Renal pelvis (tissue), 12 donors: ENCODE measurements around the gene WDR53. TPM values are rescaled to one million over a fixed set of nuclear protein-coding genes. Genes with fewer than 3 reads are reported as not detected.
A peak's percentile ranks its signal among the peaks of the same experiment; 100 is the strongest.
"Not testable (repeated sequence)": the region's sequence is repeated elsewhere in the genome, so short reads cannot be mapped to it uniquely, and the experiment has no call there.

ENCODE experiments used
- DNase-seq: peaks from one replicate; pipeline ENCODE4 v3.0.0-alpha.2; 2013
- long read RNA-seq, 16 experiments: transcript quantifications; one replicate each; lab custom pipeline, GENCODE V29; 2026
- polyA plus RNA-seq, 3 donors: library from polyadenylated mRNA; unstranded; fragments of 120-200 nt; gene quantifications; one replicate each; pipeline ENCODE4 v1.2.1, GENCODE V29; 2013; ENCODE audit not compliant: insufficient read length in 3 of 3

Gene WDR53
- 10 to 100 TPM; 15.9 to 17.4 (median 16.5) TPM for polyA plus RNA-seq
- long read RNA-seq, donor 1, result 0 reads
- long read RNA-seq, donor 2, partial matches to known transcripts, result 0 of 1 reads
- long read RNA-seq, donor 2, other reads (novel, unspliced or antisense), result 0 of 1 reads
- long read RNA-seq, donor 3, partial matches to known transcripts, result 9 of 9 reads
- long read RNA-seq, donor 3, other reads (novel, unspliced or antisense), result 0 of 9 reads
- long read RNA-seq, donor 4, partial matches to known transcripts, result 25 of 26 reads
- long read RNA-seq, donor 4, other reads (novel, unspliced or antisense), result 0 of 26 reads
- long read RNA-seq, donor 5, result 0 reads
- long read RNA-seq, donor 6, result 0 reads
- long read RNA-seq, donor 7, result 0 reads
- long read RNA-seq, donor 8, result 0 reads
- long read RNA-seq, donor 9, partial matches to known transcripts, result 20 of 20 reads
- long read RNA-seq, donor 9, other reads (novel, unspliced or antisense), result 0 of 20 reads
- long read RNA-seq, donor 10, partial matches to known transcripts, result 19 of 19 reads
- long read RNA-seq, donor 10, other reads (novel, unspliced or antisense), result 0 of 19 reads
- long read RNA-seq, donor 11, partial matches to known transcripts, result 21 of 22 reads
- long read RNA-seq, donor 11, other reads (novel, unspliced or antisense), result 0 of 22 reads
- long read RNA-seq, donor 12, partial matches to known transcripts, result 6 of 7 reads
- long read RNA-seq, donor 12, other reads (novel, unspliced or antisense), result 0 of 7 reads
- long read RNA-seq, donor 13, result 0 reads
- long read RNA-seq, donor 14, result 0 reads
- long read RNA-seq, donor 15, partial matches to known transcripts, result 29 of 29 reads
- long read RNA-seq, donor 15, other reads (novel, unspliced or antisense), result 0 of 29 reads
- long read RNA-seq, donor 16, partial matches to known transcripts, result 6 of 6 reads
- long read RNA-seq, donor 16, other reads (novel, unspliced or antisense), result 0 of 6 reads

DNA sequence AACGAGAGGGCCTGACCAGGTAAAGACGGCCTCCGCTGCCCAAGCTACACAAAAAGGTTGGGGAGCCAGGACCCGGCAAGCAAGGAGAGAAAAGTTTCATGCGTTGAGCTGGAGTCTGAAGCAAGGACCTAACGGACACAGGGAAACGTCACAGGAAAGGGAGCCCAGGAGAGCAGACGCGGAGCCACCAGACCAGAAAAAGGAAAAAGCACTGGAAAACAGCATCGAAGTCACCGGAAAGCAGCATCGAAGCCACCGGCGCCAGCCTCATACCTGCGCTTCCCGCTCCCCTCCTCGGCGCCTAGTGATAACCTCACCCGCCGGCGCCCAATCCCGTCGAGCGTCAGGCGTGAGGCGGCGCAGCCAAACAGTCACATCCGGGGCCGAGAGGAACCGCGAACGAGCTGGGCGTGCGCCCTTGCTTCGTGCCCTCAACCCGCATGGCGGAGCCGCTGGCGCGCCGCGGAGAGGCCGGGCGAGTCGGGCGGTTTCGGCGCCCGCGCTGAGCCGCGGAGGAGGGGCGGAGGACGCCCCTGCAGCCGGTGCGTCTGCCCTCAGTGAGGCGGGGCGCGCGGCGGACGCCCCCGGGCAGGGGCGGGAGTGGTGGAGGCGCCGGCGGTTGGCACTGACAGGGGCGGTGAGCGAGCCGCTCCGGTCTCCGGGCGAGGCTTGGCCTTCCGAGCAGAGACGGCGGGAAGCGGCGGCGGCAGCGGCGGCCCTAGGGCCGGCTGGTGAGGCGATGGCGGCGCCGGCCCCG is at the start of gene WDR53, which contains the start of gene FBXO45:
Gene WDR53 (minus strand): TSS at position 309 of the 757 bp plus-strand sequence. CDS start 7,079 bp downstream, outside the sequence.
Gene FBXO45 (plus strand): TSS at position 415 of the 757 bp plus-strand sequence. CDS start 325 bp downstream, at position 740.
- peak; percentile 96 for DNase-seq

GRCh38 chr3:196617256-196617655 is 48.9 kb upstream of the WDR53 start:
- DNase-seq, result no peak

DNA sequence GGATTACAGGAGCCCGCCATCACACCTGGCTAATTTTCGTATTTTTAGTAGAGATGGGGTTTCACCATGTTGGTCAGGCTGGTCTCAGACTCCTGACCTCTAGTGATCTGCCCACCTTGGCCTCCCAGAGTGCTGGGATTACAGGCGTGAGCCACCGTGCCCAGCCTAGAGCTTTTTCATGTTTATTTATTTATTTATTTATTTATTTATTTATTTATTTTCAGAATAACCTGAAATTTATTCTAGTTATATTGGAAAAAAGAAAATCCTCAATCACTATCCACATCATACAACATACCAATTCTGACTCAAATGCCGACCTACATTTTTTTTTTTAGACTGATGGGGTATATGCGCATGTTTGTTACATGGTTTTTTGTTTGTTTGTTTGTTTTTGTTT is 46.9 kb upstream of the WDR53 start:
- DNase-seq, result not testable (repeated sequence)

DNA sequence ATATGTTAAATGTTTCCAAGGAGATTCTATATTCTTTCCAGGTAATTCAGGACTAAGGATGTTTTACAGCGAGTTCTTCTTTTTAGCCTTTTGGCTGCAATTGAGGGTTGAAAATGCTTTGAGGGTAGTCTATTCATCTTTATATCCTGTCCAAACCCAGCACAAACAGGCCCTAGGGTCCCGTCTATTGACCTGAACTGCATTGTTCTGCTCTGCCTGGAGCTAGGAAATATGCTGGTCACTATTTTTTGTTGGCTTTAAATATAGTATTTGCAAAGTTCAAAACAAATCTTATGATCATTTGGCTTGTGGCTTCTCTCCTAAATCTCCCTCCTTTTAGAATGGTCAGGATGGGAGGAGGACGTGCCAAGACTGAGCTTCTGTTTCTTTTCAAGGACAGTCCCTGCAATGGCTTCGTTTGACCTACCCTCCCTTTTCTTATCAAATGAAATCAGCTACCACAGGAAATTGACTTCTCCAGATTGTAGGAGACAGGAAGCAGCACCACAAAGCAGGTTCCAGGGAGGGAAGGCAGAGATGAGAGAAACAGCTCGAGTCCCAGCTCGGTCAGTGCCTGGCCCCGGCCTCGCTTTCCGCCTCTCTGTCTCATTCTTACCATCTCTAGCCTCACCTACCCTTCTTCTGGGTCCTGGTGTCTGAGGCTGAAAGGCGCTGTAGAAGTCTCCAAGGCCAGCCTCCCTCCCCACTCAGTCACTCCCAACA is 43.6 kb upstream of the WDR53 start:
- no peak for DNase-seq

GRCh38 chr3:196609805-196610515 is 41.6 kb upstream of the WDR53 start:
- no peak for DNase-seq

GRCh38 chr3:196609343-196609775 is 41.0 kb upstream of the WDR53 start:
- peak; percentile 76 for DNase-seq

DNA sequence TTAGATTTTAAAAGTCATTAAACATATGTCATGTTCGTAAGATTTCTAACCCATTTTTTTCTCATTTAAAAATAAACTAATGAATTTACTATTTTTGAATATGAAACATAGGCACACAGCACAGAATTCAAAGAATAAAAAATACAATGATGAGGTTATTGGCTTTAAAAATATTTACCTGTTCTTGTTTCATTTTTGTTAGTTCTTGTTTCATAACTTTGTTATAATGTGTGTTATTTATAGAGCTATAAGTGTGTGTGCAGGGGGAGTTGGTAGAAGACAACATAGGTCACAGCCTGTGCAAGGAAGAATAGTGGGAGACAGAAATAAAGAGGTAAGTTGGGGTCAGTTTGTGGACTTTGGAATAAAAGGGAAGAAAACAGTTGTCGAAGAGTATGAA is 40.3 kb upstream of the WDR53 start:
- DNase-seq, result no peak

DNA sequence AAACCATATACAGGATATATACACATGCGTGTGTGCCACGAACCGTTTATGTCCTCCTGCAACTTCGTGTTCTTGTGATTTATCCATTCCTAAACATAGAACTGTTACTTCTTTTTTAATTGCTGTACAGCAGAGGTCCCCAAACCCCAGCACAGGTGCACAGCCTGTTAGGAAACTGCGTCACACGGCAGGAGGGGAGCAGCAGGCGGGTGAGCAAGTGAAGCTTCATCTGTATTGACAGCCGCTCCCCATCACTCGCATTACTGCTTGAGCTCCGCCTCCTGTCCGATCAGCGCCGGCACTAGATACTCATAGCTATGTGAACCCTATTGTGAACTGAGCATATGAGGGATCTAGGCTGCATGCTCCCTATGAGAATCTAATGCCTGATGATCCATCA is 36.2 kb upstream of the WDR53 start:
- no peak for DNase-seq

DNA sequence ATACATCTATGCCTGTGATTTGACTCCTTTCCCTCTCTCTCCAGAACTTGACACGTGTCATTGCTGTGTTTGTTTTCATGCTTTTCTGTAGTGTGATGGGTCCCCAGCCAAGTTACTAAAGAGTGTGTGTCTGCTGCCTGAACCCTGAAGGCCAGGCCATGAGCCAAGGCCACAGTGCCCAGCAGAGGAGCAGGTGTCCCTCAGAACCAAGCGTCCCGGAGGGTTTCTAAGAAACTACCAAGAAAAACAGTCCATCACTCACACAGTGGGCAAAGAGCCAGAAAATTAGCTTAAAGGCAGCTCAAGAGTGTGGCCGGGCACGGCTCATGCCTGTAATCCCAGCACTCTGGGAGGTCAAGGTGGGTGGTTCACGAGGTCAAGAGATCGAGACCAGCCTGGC is 35.3 kb upstream of the WDR53 start:
- DNase-seq, result no peak

GRCh38 chr3:196602673-196603072 is 34.3 kb upstream of the WDR53 start:
- no peak for DNase-seq

DNA sequence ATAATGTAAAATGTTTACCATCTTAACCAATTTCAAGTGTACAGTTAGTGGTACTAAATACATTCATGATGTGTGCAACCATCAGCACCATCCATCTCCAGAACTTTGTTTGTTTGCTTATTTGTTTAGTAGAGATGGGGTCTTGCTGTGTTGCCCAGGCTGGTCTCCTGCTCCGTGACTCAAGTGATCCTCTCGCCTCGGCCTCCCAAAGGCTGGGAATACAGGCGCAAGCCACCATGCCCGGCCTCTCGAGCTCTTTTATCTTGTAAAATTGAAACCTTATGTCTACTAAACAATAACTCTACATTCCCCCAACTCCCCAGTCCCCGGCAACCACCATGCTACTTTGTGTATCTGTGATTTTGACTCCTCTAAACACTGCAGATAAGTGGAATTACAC is 32.0 kb upstream of the WDR53 start:
- no peak for DNase-seq

- DNase-seq, result no peak
Measured at GRCh38 chr3:196599734-196600128, 31.4 kb upstream of the WDR53 start.

- DNase-seq, result not testable (repeated sequence)
Measured at GRCh38 chr3:196597971-196598733, 29.8 kb upstream of the WDR53 start.

DNA sequence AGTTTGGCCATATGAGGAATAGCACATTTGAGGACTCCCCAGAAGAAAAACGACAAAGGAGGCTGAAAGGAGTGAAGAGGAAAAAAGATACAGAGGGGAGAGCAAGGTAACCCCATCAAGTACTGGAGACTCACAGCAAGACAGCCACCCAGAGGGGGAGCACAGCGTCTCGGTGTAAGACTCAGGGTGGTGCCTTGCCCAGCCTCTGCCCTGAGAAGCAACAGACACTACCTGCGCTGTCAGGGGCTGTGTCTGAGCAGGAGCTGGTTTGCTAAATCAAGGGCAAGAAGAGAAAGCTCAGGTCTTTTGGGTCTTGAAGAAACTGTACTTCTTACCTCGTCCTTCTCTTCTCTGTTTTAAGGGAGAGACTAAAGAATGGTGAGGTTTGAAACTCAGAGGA is 28.0 kb upstream of the WDR53 start:
- DNase-seq, result no peak

- no peak for DNase-seq
Measured at GRCh38 chr3:196590279-196590678, 21.9 kb upstream of the WDR53 start.

DNA sequence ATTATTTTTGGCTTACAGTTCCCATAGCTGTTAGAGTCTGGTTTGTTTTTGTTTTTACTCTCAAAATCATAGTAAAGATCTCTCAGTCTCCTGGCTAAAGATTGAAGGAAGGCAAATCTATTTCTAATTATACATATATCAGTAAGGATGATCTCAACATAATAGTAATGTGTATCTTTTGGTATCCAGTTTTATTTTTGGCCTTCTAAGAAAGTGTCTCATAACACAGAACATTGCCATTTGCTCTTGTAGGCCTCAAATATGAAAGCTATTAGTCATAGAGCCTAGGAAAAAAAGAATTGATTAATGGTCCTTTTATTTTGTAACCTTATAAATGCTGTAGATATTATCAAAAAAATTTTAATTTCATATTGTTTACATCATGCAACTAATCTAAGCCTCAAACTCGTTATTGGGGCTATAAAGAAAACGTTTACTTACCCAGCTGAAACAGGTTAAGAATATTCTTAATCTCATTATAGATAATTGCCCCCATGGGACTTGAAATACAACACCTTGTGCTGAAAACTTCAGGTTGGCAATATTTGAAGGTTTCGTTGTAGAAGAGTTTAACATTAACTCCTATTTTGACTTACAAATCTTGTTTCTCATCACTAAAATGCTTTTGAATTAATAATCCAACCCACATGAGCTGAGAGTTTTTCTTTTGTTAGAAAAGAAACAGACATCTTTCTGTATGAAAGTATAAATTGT is 16.8 kb upstream of the WDR53 start:
- no peak for DNase-seq

- DNase-seq, result no peak
Measured at GRCh38 chr3:196572389-196572788, 4.0 kb upstream of the WDR53 start.

- not testable (repeated sequence) for DNase-seq
Measured at GRCh38 chr3:196570332-196570731, 2.0 kb upstream of the WDR53 start.

DNA sequence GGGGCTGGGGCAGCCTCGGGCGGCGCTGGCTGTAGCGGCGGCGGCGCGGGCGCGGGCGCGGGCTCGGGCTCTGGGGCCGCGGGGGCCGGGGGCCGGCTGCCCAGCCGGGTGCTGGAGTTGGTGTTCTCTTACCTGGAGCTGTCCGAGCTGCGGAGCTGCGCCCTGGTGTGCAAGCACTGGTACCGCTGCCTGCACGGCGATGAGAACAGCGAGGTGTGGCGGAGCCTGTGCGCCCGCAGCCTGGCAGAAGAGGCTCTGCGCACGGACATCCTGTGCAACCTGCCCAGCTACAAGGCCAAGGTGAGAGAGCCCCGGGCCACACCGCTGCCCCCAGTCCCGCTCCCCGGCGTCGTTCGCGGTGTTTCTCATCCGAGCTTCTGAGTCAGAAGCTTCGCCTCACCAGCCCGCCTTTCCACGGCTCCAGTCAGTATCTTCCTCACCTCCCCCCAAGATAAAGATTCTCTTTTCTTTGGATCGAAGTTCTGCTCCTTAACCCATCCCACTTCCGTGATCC is 706 bp upstream of the WDR53 start:
- DNase-seq, result peak; percentile 40
